HG03521 (cell line): Measurements from ENCODE around the gene DPYSL5.
"Not testable (repeated sequence)": the region's sequence is repeated elsewhere in the genome, so short reads cannot be mapped to it uniquely, and the experiment has no call there.

Experiments used
- ATAC-seq: cut with Tn5 transposase; IDR thresholded peaks from one replicate; pipeline ENCODE4 v1.9.1; 2021; ENCODE audit warnings: mild to moderate bottlenecking, moderate library complexity; ENCODE audit not compliant: unreplicated experiment

DPYSL5 gene

GRCh38 chr2:26847655-26848335, at the start of gene DPYSL5:
TSS of gene DPYSL5 (plus strand) at chr2:26848132. CDS start at chr2:26898500, 50,368 bp downstream.
- ATAC-seq, result no peak

- ATAC-seq, result no peak
These were observed 46.6 kb upstream of the DPYSL5 start for GRCh38 chr2:26801328-26801727.

GRCh38 chr2:26801796-26802195, 46.1 kb upstream of the DPYSL5 start:
- ATAC-seq, result no peak

- ATAC-seq, result no peak
These were observed 42.7 kb upstream of the DPYSL5 start for GRCh38 chr2:26805241-26805676.

- no peak for ATAC-seq
These were observed 40.0 kb upstream of the DPYSL5 start for GRCh38 chr2:26807788-26808460.

- ATAC-seq, result no peak
These were observed 38.7 kb upstream of the DPYSL5 start for GRCh38 chr2:26809211-26809610.

GRCh38 chr2:26809876-26810577, 37.9 kb upstream of the DPYSL5 start:
- no peak for ATAC-seq

- no peak for ATAC-seq
These were observed 36.7 kb upstream of the DPYSL5 start for GRCh38 chr2:26811261-26811660.

GRCh38 chr2:26811791-26812694, 35.9 kb upstream of the DPYSL5 start:
- ATAC-seq, result no peak

GRCh38 chr2:26812731-26813130, 35.2 kb upstream of the DPYSL5 start:
- ATAC-seq, result no peak

- not testable (repeated sequence) for ATAC-seq
These were observed 33.7 kb upstream of the DPYSL5 start for GRCh38 chr2:26814072-26814765.

- ATAC-seq, result no peak
These were observed 31.0 kb upstream of the DPYSL5 start for GRCh38 chr2:26816893-26817292.

GRCh38 chr2:26818255-26818654, 29.7 kb upstream of the DPYSL5 start:
- no peak for ATAC-seq

- ATAC-seq, result no peak
These were observed 29.0 kb upstream of the DPYSL5 start for GRCh38 chr2:26818972-26819371.

GRCh38 chr2:26820932-26821331, 27.0 kb upstream of the DPYSL5 start:
- ATAC-seq, result no peak

GRCh38 chr2:26822877-26823276, 25.1 kb upstream of the DPYSL5 start:
- no peak for ATAC-seq

GRCh38 chr2:26838121-26838906, 9.6 kb upstream of the DPYSL5 start:
- no peak for ATAC-seq

- no peak for ATAC-seq
These were observed 6.9 kb upstream of the DPYSL5 start for GRCh38 chr2:26840937-26841610.

GRCh38 chr2:26843041-26843440, 4.9 kb upstream of the DPYSL5 start:
- ATAC-seq, result no peak
